ENCODE data around the gene DDI2. TPM values are rescaled to one million over a fixed set of nuclear protein-coding genes. Genes with fewer than 3 reads are reported as not detected.

The DDI2 gene
- total RNA-seq, 2 experiments from 2014 or later: 33.7 to 34.9 TPM

- POLR2A ChIA-PET: no interaction called here
These were observed 43.8 kb upstream of the DDI2 start for GRCh38 chr1:15573477-15573876.

GRCh38 chr1:15574741-15575140, 42.5 kb upstream of the DDI2 start:
- Mint-ChIP-seq H3K27ac (peak overlapping the region; percentile 58), H3K4me3 (no peak overlapping the region), H3K36me3 (ENCODE audit: low read depth) (peaks cover 45% of the 10 kb centered on the region), H3K4me1 (ENCODE audit: low read depth) (peaks cover 25% of the 10 kb centered on the region), H3K27me3 (no peaks in the 10 kb centered on the region), H3K9me3 (no peaks in the 10 kb centered on the region)
- DNase-seq (no peak), ATAC-seq (no peak)
- intact Hi-C loops (cut with micrococcal nuclease): no loop called here
- TF ChIP-seq CTCF (IDR thresholded peaks at IDR 0.05): no peak
- POLR2A ChIA-PET: no interaction called here
- CTCF ChIA-PET: no interaction called here

More at GRCh38 chr1:15573477-15573876, 43.8 kb upstream of the DDI2 start:
- DNase-seq: no peak
- no peak for ATAC-seq
- H3K27ac Mint-ChIP-seq: no peak overlapping the region
- H3K4me3 Mint-ChIP-seq: no peak overlapping the region
- CTCF ChIA-PET: no interaction called here
- no peak for TF ChIP-seq CTCF (IDR thresholded peaks at IDR 0.05)
- no peaks in the 10 kb centered on the region for H3K27me3 Mint-ChIP-seq
- peaks cover 12% of the 10 kb centered on the region for H3K4me1 Mint-ChIP-seq (ENCODE audit: low read depth)
- peaks cover 38% of the 10 kb centered on the region for H3K36me3 Mint-ChIP-seq (ENCODE audit: low read depth)
- intact Hi-C loops (cut with micrococcal nuclease): no loop called here
- no peaks in the 10 kb centered on the region for H3K9me3 Mint-ChIP-seq

- Mint-ChIP-seq H3K4me3 (no peak overlapping the region), H3K36me3 (ENCODE audit: low read depth) (peaks cover 46% of the 10 kb centered on the region), H3K27ac (no peak overlapping the region), H3K27me3 (no peaks in the 10 kb centered on the region), H3K9me3 (no peaks in the 10 kb centered on the region), H3K4me1 (ENCODE audit: low read depth) (peaks cover 29% of the 10 kb centered on the region)
- TF ChIP-seq CTCF (IDR thresholded peaks at IDR 0.05): no peak
- ATAC-seq (no peak), DNase-seq (no peak)
- ChIA-PET POLR2A (no interaction called here), CTCF (no interaction called here)
- intact Hi-C loops (cut with micrococcal nuclease): no loop called here
These were observed 41.6 kb upstream of the DDI2 start for GRCh38 chr1:15575549-15576150.

GRCh38 chr1:15577691-15578090, 39.6 kb upstream of the DDI2 start:
- DNase-seq (peak; percentile 28), ATAC-seq (no peak)
- CTCF ChIA-PET: interaction anchor here (1.5 kb wide), 1 partner anchor 21 kb away, joined by 3 read pairs; no protein-coding TSS in a partner anchor
- Mint-ChIP-seq H3K27me3 (no peaks in the 10 kb centered on the region), H3K27ac (peak overlapping the region; percentile 98), H3K4me1 (ENCODE audit: low read depth) (peaks cover 29% of the 10 kb centered on the region), H3K9me3 (no peaks in the 10 kb centered on the region), H3K4me3 (peak overlapping the region; percentile 42), H3K36me3 (ENCODE audit: low read depth) (peaks cover 39% of the 10 kb centered on the region)
- intact Hi-C loops (cut with micrococcal nuclease): no loop called here
- POLR2A ChIA-PET: interaction anchor here (1.0 to 1.6 kb wide), 3 partner anchors 11 to 131 kb away, joined by 3 read pairs; no protein-coding TSS in a partner anchor
- TF ChIP-seq CTCF (IDR thresholded peaks at IDR 0.05): no peak

GRCh38 chr1:15578921-15579682, 38.2 kb upstream of the DDI2 start:
- intact Hi-C loops (cut with micrococcal nuclease): no loop called here
- Mint-ChIP-seq H3K27ac (peak overlapping the region; percentile 98), H3K4me3 (peak overlapping the region; percentile 42), H3K9me3 (no peaks in the 10 kb centered on the region), H3K27me3 (no peaks in the 10 kb centered on the region), H3K36me3 (ENCODE audit: low read depth) (peaks cover 41% of the 10 kb centered on the region), H3K4me1 (ENCODE audit: low read depth) (peaks cover 37% of the 10 kb centered on the region)
- POLR2A ChIA-PET: interaction anchor here (0.6 to 2.7 kb wide), 8 partner anchors 9 to 130 kb away, joined by 3 to 14 read pairs (median 3); partner anchors contain the start of gene DDI2
- peak; percentile 84 for ATAC-seq
- TF ChIP-seq CTCF (IDR thresholded peaks at IDR 0.05): no peak
- DNase-seq: peak; percentile 67
- CTCF ChIA-PET: interaction anchor here (1.1 to 1.5 kb wide), 2 partner anchors 9 to 19 kb away, joined by 3 read pairs; no protein-coding TSS in a partner anchor

Measured in activated CD8-positive, alpha-beta T cell treated with anti-CD3 and anti-CD28 coated beads for 36 hours (primary cell).